Endodermal cell (in vitro differentiated cells): ENCODE results near the gene TRIM72. TPM values are rescaled to one million over a fixed set of nuclear protein-coding genes. Genes with fewer than 3 reads are reported as not detected.
"Not testable (repeated sequence)": the region's sequence is repeated elsewhere in the genome, so short reads cannot be mapped to it uniquely, and the experiment has no call there.

Experiments used
- DNase-seq: peaks from one replicate; pipeline ENCODE4 v3.0.0-alpha.2; 2017
- H3K27ac ChIP-seq: 2 replicates; pipeline ENCODE4 v1.5.1; 2013; ENCODE audit warnings: mild to moderate bottlenecking, low read depth, low read length, moderate library complexity
- H3K27me3 ChIP-seq: 2 replicates; pipeline ENCODE4 v1.6.1; 2013; ENCODE audit warnings: mild to moderate bottlenecking, low read length, moderate library complexity; ENCODE audit not compliant: insufficient read depth, control insufficient read depth, poor library complexity, severe bottlenecking
- H3K36me3 ChIP-seq: 2 replicates; pipeline ENCODE4 v1.7.0; 2013; ENCODE audit warnings: mild to moderate bottlenecking, low read length, moderate library complexity; ENCODE audit not compliant: control insufficient read depth, insufficient read depth
- H3K4me1 ChIP-seq: one replicate; pipeline ENCODE4 v1.7.0; 2013; ENCODE audit warnings: low read length; ENCODE audit not compliant: control insufficient read depth, insufficient read depth
- H3K4me3 ChIP-seq: 2 replicates; pipeline ENCODE4 v1.5.1; 2013; ENCODE audit warnings: mild to moderate bottlenecking, low read length, moderate library complexity
- H3K9ac ChIP-seq: 2 replicates; pipeline ENCODE4 v1.6.1; 2013; ENCODE audit warnings: mild to moderate bottlenecking, low read length, moderate library complexity; ENCODE audit not compliant: poor library complexity, severe bottlenecking; ENCODE audit errors: extremely low read depth
- H3K9me3 ChIP-seq: 2 replicates; pipeline ENCODE4 v1.6.1; 2013; ENCODE audit warnings: mild to moderate bottlenecking, low read length, moderate library complexity; ENCODE audit not compliant: control insufficient read depth
- H3K27ac Mint-ChIP-seq: 2 replicates; pipeline ENCODE4 v1.8.0; 2020; ENCODE audit warnings: mixed read lengths
- H3K27me3 Mint-ChIP-seq: 2 replicates; pipeline ENCODE4 v1.8.0; 2021; ENCODE audit warnings: mild to moderate bottlenecking, mixed read lengths; ENCODE audit not compliant: insufficient read depth
- H3K36me3 Mint-ChIP-seq: 2 replicates; pipeline ENCODE4 v1.8.0; 2020; ENCODE audit warnings: low read depth, mixed read lengths
- H3K4me1 Mint-ChIP-seq: 2 replicates; pipeline ENCODE4 v1.8.0; 2020; ENCODE audit warnings: mixed read lengths
- H3K4me3 Mint-ChIP-seq: 2 replicates; pipeline ENCODE4 v1.8.0; 2020; ENCODE audit warnings: mild to moderate bottlenecking, moderate library complexity, mixed read lengths
- H3K9me3 Mint-ChIP-seq: 2 replicates; pipeline ENCODE4 v1.8.0; 2020; ENCODE audit warnings: mild to moderate bottlenecking, mixed read lengths
- CTCF ChIP-seq: fragments of 200-600 bp; sonication (generic); conservative IDR thresholded peaks from 2 replicates; pipeline ENCODE4 v1.5.0; 2021; ENCODE audit warnings: antibody characterized with exemption, mild to moderate bottlenecking
- WGBS, 2 experiments: methylation state at CpG; one replicate each; pipeline versions ENCODE4 v1.1.5 to v1.1.7; 2013; ENCODE audit warnings: missing lambda C conversion rate in 2 of 2, mixed read lengths in 1 of 2; ENCODE audit not compliant: insufficient coverage in 1 of 2, insufficient read length in 1 of 2; 5-methylcytosine and 5-hydroxymethylcytosine counted together
- total RNA-seq, 2 donors: library from RNA; stranded (reverse); fragmentation: NEBNext Ultra II Directional in 1 of 2; extraction: Animal tissue kit (Norgen Biotek cat#: 25700) in 1 of 2; gene quantifications; 2 replicates in 1 of 2; 3 replicates in 1 of 2; pipeline ENCODE4 v1.2.1, GENCODE V29; 2021

TRIM72 gene
- total RNA-seq, 2 donors from 2014 or later: 0.15 to 0.20 TPM

GRCh38 chr16:31268891-31269290 lies 55.0 kb downstream of the TRIM72 start:
- DNase-seq: no peak
- no peak for TF ChIP-seq CTCF
- WGBS, 2 experiments: 81 to 86% methylated on average over 10 of the region's 10 CpGs
- H3K9me3 Mint-ChIP-seq: no peaks in the 10 kb centered on the region
- no peaks in the 10 kb centered on the region for H3K27me3 Mint-ChIP-seq
- no peak overlapping the region for H3K4me3 Mint-ChIP-seq
- H3K4me1 ChIP-seq: no peaks in the 10 kb centered on the region
- no peak overlapping the region for H3K27ac Mint-ChIP-seq
- H3K9me3 ChIP-seq: no peaks in the 10 kb centered on the region
- no peak overlapping the region for H3K4me3 ChIP-seq
- H3K9ac ChIP-seq: no peak overlapping the region
- no peaks in the 10 kb centered on the region for H3K36me3 ChIP-seq
- H3K4me1 Mint-ChIP-seq: peaks cover 16% of the 10 kb centered on the region
- no peaks in the 10 kb centered on the region for H3K27me3 ChIP-seq
- no peaks in the 10 kb centered on the region for H3K36me3 Mint-ChIP-seq
- no peak overlapping the region for H3K27ac ChIP-seq

GRCh38 chr16:31269541-31269940 lies 55.6 kb downstream of the TRIM72 start:
- peaks cover 16% of the 10 kb centered on the region for H3K4me1 Mint-ChIP-seq
- H3K27ac ChIP-seq: no peak overlapping the region
- H3K27ac Mint-ChIP-seq: no peak overlapping the region
- no peaks in the 10 kb centered on the region for H3K27me3 Mint-ChIP-seq
- no peak overlapping the region for H3K4me3 ChIP-seq
- H3K9me3 Mint-ChIP-seq: no peaks in the 10 kb centered on the region
- H3K36me3 ChIP-seq: no peaks in the 10 kb centered on the region
- no peak for DNase-seq
- H3K4me3 Mint-ChIP-seq: no peak overlapping the region
- no peak for TF ChIP-seq CTCF
- 99 to 100% methylated on average over 1 to 2 of the region's 2 CpGs for WGBS, 2 experiments
- no peaks in the 10 kb centered on the region for H3K36me3 Mint-ChIP-seq
- no peaks in the 10 kb centered on the region for H3K9me3 ChIP-seq
- no peaks in the 10 kb centered on the region for H3K4me1 ChIP-seq
- H3K9ac ChIP-seq: no peak overlapping the region
- no peaks in the 10 kb centered on the region for H3K27me3 ChIP-seq

GRCh38 chr16:31269973-31270372 lies 56.1 kb downstream of the TRIM72 start:
- H3K9me3 ChIP-seq, H3K4me3 ChIP-seq, H3K9ac ChIP-seq, H3K27ac Mint-ChIP-seq, H3K36me3 Mint-ChIP-seq, DNase-seq, H3K27me3 Mint-ChIP-seq, H3K36me3 ChIP-seq, H3K4me3 Mint-ChIP-seq, H3K27ac ChIP-seq, H3K9me3 Mint-ChIP-seq, H3K4me1 ChIP-seq, H3K27me3 ChIP-seq: not testable (repeated sequence)
- peaks cover 16% of the 10 kb centered on the region for H3K4me1 Mint-ChIP-seq
- WGBS, 2 experiments: 57% methylated on average over 3 of the region's 3 CpGs; no CpG with 5 or more reads in 1 of the 2 experiments

GRCh38 chr16:31270795-31271194 lies 56.9 kb downstream of the TRIM72 start:
- H3K9me3 Mint-ChIP-seq: no peaks in the 10 kb centered on the region
- no peak for DNase-seq
- Histone ChIP-seq H3K4me3 (no peak overlapping the region), H3K27ac (no peak overlapping the region), H3K36me3 (no peaks in the 10 kb centered on the region), H3K4me1 (no peaks in the 10 kb centered on the region), H3K27me3 (no peaks in the 10 kb centered on the region), H3K9me3 (no peaks in the 10 kb centered on the region), H3K9ac (no peak overlapping the region)
- no peaks in the 10 kb centered on the region for H3K27me3 Mint-ChIP-seq
- H3K27ac Mint-ChIP-seq: no peak overlapping the region
- no peak overlapping the region for H3K4me3 Mint-ChIP-seq
- H3K36me3 Mint-ChIP-seq: no peaks in the 10 kb centered on the region
- TF ChIP-seq CTCF: no peak
- WGBS, 2 experiments: 92 to 95% methylated on average over 2 to 5 of the region's 5 CpGs
- peaks cover 14% of the 10 kb centered on the region for H3K4me1 Mint-ChIP-seq
